ENCODE results near the gene IZUMO4. TPM values are rescaled to one million over a fixed set of nuclear protein-coding genes. Genes with fewer than 3 reads are reported as not detected.
A peak's percentile ranks its signal among the peaks of the same experiment; 100 is the strongest.
"Not testable (repeated sequence)": the region's sequence is repeated elsewhere in the genome, so short reads cannot be mapped to it uniquely, and the experiment has no call there.

IZUMO4 gene
- total and polyA plus RNA-seq, 7 experiments from 2014 or later, result 0.73 to 26.8 (median 15.4) TPM

GRCh38 chr19:2126879-2127518, 30.3 kb downstream of the IZUMO4 start:
- Histone ChIP-seq H3K4me1 (ENCODE audit: control insufficient read depth in 2 of 2, insufficient read depth in 2 of 2, low read length in 2 of 2) (no peaks in the 10 kb centered on the region), H3K27me3 (ENCODE audit: control insufficient read depth in 2 of 2, insufficient read depth in 2 of 2, low read length in 2 of 2) (no peaks in the 10 kb centered on the region), H3K27ac (ENCODE audit: low read depth, low read length) (no peak overlapping the region), H3K9me3 (ENCODE audit: control insufficient read depth in 2 of 3, low read length in 3 of 3) (no peaks in the 10 kb centered on the region), H3K36me3 (ENCODE audit: control insufficient read depth in 2 of 3, insufficient read depth in 3 of 3, low read length in 3 of 3) (peaks cover 0 to 78% (median 10%) of the 10 kb centered on the region in 3 experiments), H3K4me3 (ENCODE audit: low read length) (no peak overlapping the region)
- H3K27me3 Mint-ChIP-seq, result no peaks in the 10 kb centered on the region
- ATAC-seq (no peak), DNase-seq (no peak)
- H3K4me3 Mint-ChIP-seq, result no peak overlapping the region
- intact Hi-C loops (cut with micrococcal nuclease), result no loop called here
- H3K9me3 Mint-ChIP-seq, result no peaks in the 10 kb centered on the region
- no peak overlapping the region for H3K27ac Mint-ChIP-seq
- ChIA-PET CTCF (interaction anchor here (0.6 kb wide), 1 partner anchor 162 kb away, joined by 3 read pairs; no protein-coding TSS in a partner anchor), POLR2A (no interaction called here)
- H3K4me1 Mint-ChIP-seq, result no peaks in the 10 kb centered on the region
- peaks cover 0 to 11% (median 0%) of the 10 kb centered on the region in 5 donors for H3K36me3 Mint-ChIP-seq

GRCh38 chr19:2127758-2128157, 31.0 kb downstream of the IZUMO4 start:
- H3K36me3 Mint-ChIP-seq, result peaks cover 0 to 12% (median 0%) of the 10 kb centered on the region in 5 donors
- no peaks in the 10 kb centered on the region for H3K27me3 ChIP-seq (ENCODE audit: control insufficient read depth in 2 of 2, insufficient read depth in 2 of 2, low read length in 2 of 2)
- no peak for ATAC-seq

GRCh38 chr19:2128252-2128651, 31.5 kb downstream of the IZUMO4 start:
- intact Hi-C loops (cut with micrococcal nuclease); CTCF ChIA-PET; H3K4me1 Mint-ChIP-seq; H3K27me3 Mint-ChIP-seq; H3K4me1 ChIP-seq (ENCODE audit: control insufficient read depth in 2 of 2, insufficient read depth in 2 of 2, low read length in 2 of 2); H3K27ac ChIP-seq (ENCODE audit: low read depth, low read length); H3K4me3 ChIP-seq (ENCODE audit: low read length); DNase-seq; H3K9me3 ChIP-seq (ENCODE audit: control insufficient read depth in 2 of 3, low read length in 3 of 3); ATAC-seq; H3K4me3 Mint-ChIP-seq; H3K27ac Mint-ChIP-seq; H3K27me3 ChIP-seq (ENCODE audit: control insufficient read depth in 2 of 2, insufficient read depth in 2 of 2, low read length in 2 of 2); H3K9me3 Mint-ChIP-seq: not testable (repeated sequence)
- POLR2A ChIA-PET, result interaction anchor here (0.6 kb wide), 1 partner anchor 524 kb away, joined by 3 read pairs; no protein-coding TSS in a partner anchor
- peaks cover 0 to 14% (median 2%) of the 10 kb centered on the region in 5 donors for H3K36me3 Mint-ChIP-seq
- peaks cover 0 to 78% (median 7%) of the 10 kb centered on the region in 3 experiments for H3K36me3 ChIP-seq (ENCODE audit: control insufficient read depth in 2 of 3, insufficient read depth in 3 of 3, low read length in 3 of 3)

More at GRCh38 chr19:2127758-2128157, 31.0 kb downstream of the IZUMO4 start:
- DNase-seq, result no peak
- Histone ChIP-seq H3K36me3 (ENCODE audit: control insufficient read depth in 2 of 3, insufficient read depth in 3 of 3, low read length in 3 of 3) (peaks cover 0 to 78% (median 10%) of the 10 kb centered on the region in 3 experiments), H3K4me1 (ENCODE audit: control insufficient read depth in 2 of 2, insufficient read depth in 2 of 2, low read length in 2 of 2) (no peaks in the 10 kb centered on the region), H3K9me3 (ENCODE audit: control insufficient read depth in 2 of 3, low read length in 3 of 3) (no peaks in the 10 kb centered on the region), H3K4me3 (ENCODE audit: low read length) (no peak overlapping the region), H3K27ac (ENCODE audit: low read depth, low read length) (no peak overlapping the region)
- intact Hi-C loops (cut with micrococcal nuclease), result no loop called here
- Mint-ChIP-seq H3K9me3 (no peaks in the 10 kb centered on the region), H3K4me3 (no peak overlapping the region), H3K27ac (no peak overlapping the region), H3K4me1 (peaks cover 0 to 4% (median 0%) of the 10 kb centered on the region in 7 donors), H3K27me3 (no peaks in the 10 kb centered on the region)
- ChIA-PET CTCF (interaction anchor here (0.6 kb wide), 1 partner anchor 162 kb away, joined by 3 read pairs; no protein-coding TSS in a partner anchor), POLR2A (no interaction called here)

GRCh38 chr19:2129022-2129421, 32.3 kb downstream of the IZUMO4 start:
- CTCF ChIA-PET, result no interaction called here
- no peaks in the 10 kb centered on the region for H3K9me3 Mint-ChIP-seq

GRCh38 chr19:2129486-2129885, 32.8 kb downstream of the IZUMO4 start:
- intact Hi-C loops (cut with micrococcal nuclease), result no loop called here
- Histone ChIP-seq H3K4me1 (ENCODE audit: control insufficient read depth in 2 of 2, insufficient read depth in 2 of 2, low read length in 2 of 2) (no peaks in the 10 kb centered on the region), H3K27ac (ENCODE audit: low read depth, low read length) (no peak overlapping the region), H3K27me3 (ENCODE audit: control insufficient read depth in 2 of 2, insufficient read depth in 2 of 2, low read length in 2 of 2) (no peaks in the 10 kb centered on the region), H3K9me3 (ENCODE audit: control insufficient read depth in 2 of 3, low read length in 3 of 3) (no peaks in the 10 kb centered on the region), H3K36me3 (ENCODE audit: control insufficient read depth in 2 of 3, insufficient read depth in 3 of 3, low read length in 3 of 3) (peaks cover 0 to 68% (median 7%) of the 10 kb centered on the region in 3 experiments), H3K4me3 (ENCODE audit: low read length) (no peak overlapping the region)
- POLR2A ChIA-PET, result no interaction called here
- H3K4me3 Mint-ChIP-seq, result no peak overlapping the region
- H3K27ac Mint-ChIP-seq, result no peak overlapping the region
- ATAC-seq (no peak), DNase-seq (no peak)
- CTCF ChIA-PET, result interaction anchor here (0.6 kb wide), 1 partner anchor 20 kb away, joined by 3 read pairs; no protein-coding TSS in a partner anchor
- no peaks in the 10 kb centered on the region for H3K27me3 Mint-ChIP-seq
- H3K36me3 Mint-ChIP-seq, result peaks cover 0 to 12% (median 2%) of the 10 kb centered on the region in 5 donors
- peaks cover 0 to 4% (median 0%) of the 10 kb centered on the region in 7 donors for H3K4me1 Mint-ChIP-seq
- H3K9me3 Mint-ChIP-seq, result no peaks in the 10 kb centered on the region

More at GRCh38 chr19:2129022-2129421, 32.3 kb downstream of the IZUMO4 start:
- Histone ChIP-seq H3K36me3 (ENCODE audit: control insufficient read depth in 2 of 3, insufficient read depth in 3 of 3, low read length in 3 of 3) (peaks cover 0 to 73% (median 7%) of the 10 kb centered on the region in 3 experiments), H3K4me3 (ENCODE audit: low read length) (no peak overlapping the region), H3K4me1 (ENCODE audit: control insufficient read depth in 2 of 2, insufficient read depth in 2 of 2, low read length in 2 of 2) (no peaks in the 10 kb centered on the region), H3K9me3 (ENCODE audit: control insufficient read depth in 2 of 3, low read length in 3 of 3) (no peaks in the 10 kb centered on the region), H3K27ac (ENCODE audit: low read depth, low read length) (no peak overlapping the region), H3K27me3 (ENCODE audit: control insufficient read depth in 2 of 2, insufficient read depth in 2 of 2, low read length in 2 of 2) (no peaks in the 10 kb centered on the region)
- ATAC-seq (no peak), DNase-seq (no peak)
- Mint-ChIP-seq H3K36me3 (peaks cover 0 to 16% (median 2%) of the 10 kb centered on the region in 5 donors), H3K4me1 (peaks cover 0 to 4% (median 0%) of the 10 kb centered on the region in 7 donors), H3K27ac (no peak overlapping the region), H3K4me3 (no peak overlapping the region), H3K27me3 (no peaks in the 10 kb centered on the region)
- POLR2A ChIA-PET, result interaction anchor here (0.6 kb wide), 1 partner anchor 525 kb away, joined by 3 read pairs; no protein-coding TSS in a partner anchor
- intact Hi-C loops (cut with micrococcal nuclease), result no loop called here

- ChIA-PET POLR2A (no interaction called here), CTCF (interaction anchor here (0.6 kb wide), 1 partner anchor 19 kb away, joined by 3 read pairs; no protein-coding TSS in a partner anchor)
- intact Hi-C loops (cut with micrococcal nuclease), result no loop called here
- H3K4me3 ChIP-seq (ENCODE audit: low read length), result no peak overlapping the region
- peaks cover 0 to 68% (median 7%) of the 10 kb centered on the region in 3 experiments for H3K36me3 ChIP-seq (ENCODE audit: control insufficient read depth in 2 of 3, insufficient read depth in 3 of 3, low read length in 3 of 3)
- H3K27ac ChIP-seq (ENCODE audit: low read depth, low read length), result no peak overlapping the region
- H3K9me3 ChIP-seq (ENCODE audit: control insufficient read depth in 2 of 3, low read length in 3 of 3), result no peaks in the 10 kb centered on the region
- no peaks in the 10 kb centered on the region for H3K9me3 Mint-ChIP-seq
- H3K4me1 Mint-ChIP-seq, result peaks cover 0 to 4% (median 0%) of the 10 kb centered on the region in 7 donors
- ATAC-seq (no peak), DNase-seq (no peak)
- H3K27me3 ChIP-seq (ENCODE audit: control insufficient read depth in 2 of 2, insufficient read depth in 2 of 2, low read length in 2 of 2), result no peaks in the 10 kb centered on the region
- no peak overlapping the region for H3K4me3 Mint-ChIP-seq
- H3K27me3 Mint-ChIP-seq, result no peaks in the 10 kb centered on the region
- no peaks in the 10 kb centered on the region for H3K4me1 ChIP-seq (ENCODE audit: control insufficient read depth in 2 of 2, insufficient read depth in 2 of 2, low read length in 2 of 2)
- H3K27ac Mint-ChIP-seq, result peak overlapping the region in 1 of 9 donors; percentile 43
- peaks cover 0 to 11% (median 2%) of the 10 kb centered on the region in 5 donors for H3K36me3 Mint-ChIP-seq
These were observed 33.4 kb downstream of the IZUMO4 start for GRCh38 chr19:2129892-2130770.

Measured in naive thymus-derived CD4-positive, alpha-beta T cell (primary cell).